ENCODE measurements around the gene POLR2F. TPM values are rescaled to one million over a fixed set of nuclear protein-coding genes. Genes with fewer than 3 reads are reported as not detected.
"Not testable (repeated sequence)": the region's sequence is repeated elsewhere in the genome, so short reads cannot be mapped to it uniquely, and the experiment has no call there.

POLR2F gene
- total RNA-seq, 1 donor from 2014 or later, result 68.3 TPM

- peaks cover 2% of the 10 kb centered on the region for H3K27me3 Mint-ChIP-seq (ENCODE audit: unreplicated experiment)
- no peak for DNase-seq
- H3K4me1 Mint-ChIP-seq (ENCODE audit: low read depth, unreplicated experiment), result no peaks in the 10 kb centered on the region
- no peak overlapping the region for H3K27ac Mint-ChIP-seq (ENCODE audit: unreplicated experiment)
- no peaks in the 10 kb centered on the region for H3K36me3 Mint-ChIP-seq (ENCODE audit: unreplicated experiment)
- H3K9me3 Mint-ChIP-seq (ENCODE audit: unreplicated experiment), result peaks cover 9% of the 10 kb centered on the region
- no peak for TF ChIP-seq CTCF (IDR thresholded peaks at IDR 0.05; ENCODE audit: partially characterized antibody, unreplicated experiment)
- no peak overlapping the region for H3K4me3 Mint-ChIP-seq (ENCODE audit: unreplicated experiment)
Measured at GRCh38 chr22:37943136-37943824, 10.2 kb upstream of the POLR2F start.

- H3K36me3 Mint-ChIP-seq (ENCODE audit: unreplicated experiment), result no peaks in the 10 kb centered on the region
- no peak overlapping the region for H3K27ac Mint-ChIP-seq (ENCODE audit: unreplicated experiment)
- H3K4me3 Mint-ChIP-seq (ENCODE audit: unreplicated experiment), result no peak overlapping the region
- peaks cover 9% of the 10 kb centered on the region for H3K9me3 Mint-ChIP-seq (ENCODE audit: unreplicated experiment)
- H3K4me1 Mint-ChIP-seq (ENCODE audit: low read depth, unreplicated experiment), result no peaks in the 10 kb centered on the region
- DNase-seq, result no peak
- H3K27me3 Mint-ChIP-seq (ENCODE audit: unreplicated experiment), result peaks cover 2% of the 10 kb centered on the region
- TF ChIP-seq CTCF (IDR thresholded peaks at IDR 0.05; ENCODE audit: partially characterized antibody, unreplicated experiment), result no peak
Measured at GRCh38 chr22:37943825-37944198, 9.7 kb upstream of the POLR2F start.

GRCh38 chr22:37944423-37944822, 9.1 kb upstream of the POLR2F start:
- H3K36me3 Mint-ChIP-seq (ENCODE audit: unreplicated experiment); H3K9me3 Mint-ChIP-seq (ENCODE audit: unreplicated experiment); H3K4me1 Mint-ChIP-seq (ENCODE audit: low read depth, unreplicated experiment); H3K27me3 Mint-ChIP-seq (ENCODE audit: unreplicated experiment); H3K27ac Mint-ChIP-seq (ENCODE audit: unreplicated experiment); DNase-seq; H3K4me3 Mint-ChIP-seq (ENCODE audit: unreplicated experiment): not testable (repeated sequence)

GRCh38 chr22:37947142-37947795, 6.2 kb upstream of the POLR2F start:
- DNase-seq; H3K36me3 Mint-ChIP-seq (ENCODE audit: unreplicated experiment); H3K27me3 Mint-ChIP-seq (ENCODE audit: unreplicated experiment); H3K4me1 Mint-ChIP-seq (ENCODE audit: low read depth, unreplicated experiment); H3K9me3 Mint-ChIP-seq (ENCODE audit: unreplicated experiment); H3K27ac Mint-ChIP-seq (ENCODE audit: unreplicated experiment): not testable (repeated sequence)
- H3K4me3 Mint-ChIP-seq (ENCODE audit: unreplicated experiment), result peak overlapping the region; percentile 7

GRCh38 chr22:37951305-37951704, 2.2 kb upstream of the POLR2F start:
- Mint-ChIP-seq H3K4me1 (ENCODE audit: low read depth, unreplicated experiment) (peaks cover 8% of the 10 kb centered on the region), H3K27me3 (ENCODE audit: unreplicated experiment) (peaks cover 2% of the 10 kb centered on the region), H3K36me3 (ENCODE audit: unreplicated experiment) (no peaks in the 10 kb centered on the region), H3K9me3 (ENCODE audit: unreplicated experiment) (peaks cover 10% of the 10 kb centered on the region), H3K4me3 (ENCODE audit: unreplicated experiment) (no peak overlapping the region), H3K27ac (ENCODE audit: unreplicated experiment) (no peak overlapping the region)
- no peak for DNase-seq
- no peak for TF ChIP-seq CTCF (IDR thresholded peaks at IDR 0.05; ENCODE audit: partially characterized antibody, unreplicated experiment)

- not testable (repeated sequence) for H3K36me3 Mint-ChIP-seq (ENCODE audit: unreplicated experiment); H3K27me3 Mint-ChIP-seq (ENCODE audit: unreplicated experiment); H3K4me1 Mint-ChIP-seq (ENCODE audit: low read depth, unreplicated experiment); H3K9me3 Mint-ChIP-seq (ENCODE audit: unreplicated experiment); H3K27ac Mint-ChIP-seq (ENCODE audit: unreplicated experiment); DNase-seq
- H3K4me3 Mint-ChIP-seq (ENCODE audit: unreplicated experiment), result peak overlapping the region; percentile 99
Measured at GRCh38 chr22:37952629-37953028, 870 bp upstream of the POLR2F start.
